GM12874 (cell line): Measurements from ENCODE around the gene PLEKHG2.
A peak's percentile ranks its signal among the peaks of the same experiment; 100 is the strongest.

Experiments
- TF ChIP-seq, protein P1 (sequence below): IDR thresholded peaks from 2 replicates; pipeline ENCODE4 v1.5.1; 2011; ENCODE audit warnings: low read depth, mild to moderate bottlenecking, control low read depth, low read length, moderate library complexity; ENCODE audit not compliant: insufficient read depth

The PLEKHG2 gene

DNA sequence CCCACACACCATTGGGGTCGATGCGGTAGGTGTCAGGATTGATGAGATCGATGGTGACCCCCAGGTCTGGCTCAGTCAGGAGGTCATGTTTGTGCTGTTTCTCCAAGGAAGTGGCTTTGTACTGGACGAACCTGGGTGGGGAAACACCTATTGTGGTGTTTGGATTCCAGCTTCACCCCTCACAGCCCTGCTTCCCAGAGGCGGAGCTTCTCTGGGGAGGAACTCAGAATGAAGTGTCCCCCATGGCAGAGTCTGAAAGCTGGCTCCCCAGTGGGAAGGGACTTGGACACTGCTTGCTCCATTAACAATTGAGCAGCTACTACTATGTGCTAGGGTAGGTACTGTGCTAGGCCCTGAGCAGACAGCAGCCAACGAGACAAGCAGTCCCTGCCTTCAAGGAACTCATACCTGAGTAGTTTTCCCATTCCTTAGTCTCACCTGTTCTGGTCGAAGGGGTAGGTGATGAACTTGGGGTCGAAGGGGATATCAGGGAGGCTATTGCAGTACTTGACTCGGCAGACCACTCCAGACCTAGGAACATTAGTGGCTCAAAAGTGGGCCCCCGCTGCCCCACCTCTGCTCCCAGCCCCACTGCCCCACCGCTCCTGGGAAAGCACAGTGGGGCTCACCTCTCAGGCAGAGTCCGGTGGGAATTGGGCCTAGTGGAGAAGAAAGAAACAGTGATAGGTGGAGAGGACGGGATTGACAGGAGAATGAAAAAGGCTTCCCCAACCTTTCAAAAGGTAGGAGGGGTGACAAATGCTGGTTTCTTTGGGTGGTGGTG, 22.6 kb upstream of the PLEKHG2 start:
- TF ChIP-seq, protein P1, sequence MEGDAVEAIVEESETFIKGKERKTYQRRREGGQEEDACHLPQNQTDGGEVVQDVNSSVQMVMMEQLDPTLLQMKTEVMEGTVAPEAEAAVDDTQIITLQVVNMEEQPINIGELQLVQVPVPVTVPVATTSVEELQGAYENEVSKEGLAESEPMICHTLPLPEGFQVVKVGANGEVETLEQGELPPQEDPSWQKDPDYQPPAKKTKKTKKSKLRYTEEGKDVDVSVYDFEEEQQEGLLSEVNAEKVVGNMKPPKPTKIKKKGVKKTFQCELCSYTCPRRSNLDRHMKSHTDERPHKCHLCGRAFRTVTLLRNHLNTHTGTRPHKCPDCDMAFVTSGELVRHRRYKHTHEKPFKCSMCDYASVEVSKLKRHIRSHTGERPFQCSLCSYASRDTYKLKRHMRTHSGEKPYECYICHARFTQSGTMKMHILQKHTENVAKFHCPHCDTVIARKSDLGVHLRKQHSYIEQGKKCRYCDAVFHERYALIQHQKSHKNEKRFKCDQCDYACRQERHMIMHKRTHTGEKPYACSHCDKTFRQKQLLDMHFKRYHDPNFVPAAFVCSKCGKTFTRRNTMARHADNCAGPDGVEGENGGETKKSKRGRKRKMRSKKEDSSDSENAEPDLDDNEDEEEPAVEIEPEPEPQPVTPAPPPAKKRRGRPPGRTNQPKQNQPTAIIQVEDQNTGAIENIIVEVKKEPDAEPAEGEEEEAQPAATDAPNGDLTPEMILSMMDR, result no peak

DNA sequence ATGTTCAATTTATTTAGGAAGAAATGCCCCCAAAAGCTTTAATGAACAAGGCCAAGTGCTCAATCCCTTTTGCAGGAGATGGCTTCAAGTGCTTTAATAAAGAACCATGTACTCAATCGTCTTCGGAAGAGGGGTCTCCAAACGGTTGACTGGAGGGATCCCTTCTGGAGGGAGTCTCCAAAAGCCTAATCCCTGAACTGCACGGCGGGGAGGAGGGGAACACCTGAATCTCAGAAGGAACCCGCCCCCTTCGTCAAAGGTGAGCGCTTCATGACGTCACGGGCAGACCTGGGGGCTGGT, 22.1 kb upstream of the PLEKHG2 start:
- TF ChIP-seq, protein P1, result no peak

DNA sequence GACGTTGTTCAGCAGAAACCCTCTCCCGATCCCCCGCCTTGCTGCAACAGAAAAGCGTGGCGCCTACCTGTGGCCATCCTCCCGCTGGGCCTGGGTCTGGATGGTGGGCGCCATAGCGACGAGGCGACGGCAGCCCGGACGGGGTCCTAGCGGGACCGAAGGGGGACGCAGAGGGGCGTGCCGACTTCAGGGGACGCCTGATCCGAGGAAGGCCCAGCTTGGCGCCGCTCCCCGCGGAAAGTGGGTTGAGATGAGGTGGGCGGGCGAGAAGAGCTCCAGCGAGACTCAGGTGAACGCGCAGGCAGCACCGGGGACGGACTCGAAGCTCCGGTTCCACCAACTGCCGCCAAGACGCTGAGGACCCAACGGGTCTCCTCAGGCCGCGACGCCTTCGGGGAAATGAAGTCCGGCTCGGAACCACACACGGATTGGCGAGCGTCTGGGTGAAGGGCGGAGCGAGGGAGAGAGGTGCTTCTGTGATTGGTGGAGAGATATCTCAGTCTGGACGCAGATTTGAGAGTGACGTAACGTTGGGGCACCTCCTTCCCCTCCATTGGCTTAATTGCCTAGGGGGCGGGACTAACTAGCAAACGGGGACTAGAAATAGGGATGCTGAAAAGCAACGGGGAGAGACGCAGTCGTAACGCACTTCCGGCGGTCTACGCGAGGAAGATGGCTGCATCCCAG, 21.6 kb upstream of the PLEKHG2 start, which contains the start of the genes MED29 and PAF1:
Gene MED29, plus strand, starts transcription at position 628 of the 687 bp plus-strand sequence. Its CDS starts 45 bp downstream, at position 673.
Gene PAF1, minus strand, starts transcription at position 356 of the 687 bp plus-strand sequence. Its CDS starts 242 bp downstream, at position 114.
- TF ChIP-seq, protein P1, result no peak

DNA sequence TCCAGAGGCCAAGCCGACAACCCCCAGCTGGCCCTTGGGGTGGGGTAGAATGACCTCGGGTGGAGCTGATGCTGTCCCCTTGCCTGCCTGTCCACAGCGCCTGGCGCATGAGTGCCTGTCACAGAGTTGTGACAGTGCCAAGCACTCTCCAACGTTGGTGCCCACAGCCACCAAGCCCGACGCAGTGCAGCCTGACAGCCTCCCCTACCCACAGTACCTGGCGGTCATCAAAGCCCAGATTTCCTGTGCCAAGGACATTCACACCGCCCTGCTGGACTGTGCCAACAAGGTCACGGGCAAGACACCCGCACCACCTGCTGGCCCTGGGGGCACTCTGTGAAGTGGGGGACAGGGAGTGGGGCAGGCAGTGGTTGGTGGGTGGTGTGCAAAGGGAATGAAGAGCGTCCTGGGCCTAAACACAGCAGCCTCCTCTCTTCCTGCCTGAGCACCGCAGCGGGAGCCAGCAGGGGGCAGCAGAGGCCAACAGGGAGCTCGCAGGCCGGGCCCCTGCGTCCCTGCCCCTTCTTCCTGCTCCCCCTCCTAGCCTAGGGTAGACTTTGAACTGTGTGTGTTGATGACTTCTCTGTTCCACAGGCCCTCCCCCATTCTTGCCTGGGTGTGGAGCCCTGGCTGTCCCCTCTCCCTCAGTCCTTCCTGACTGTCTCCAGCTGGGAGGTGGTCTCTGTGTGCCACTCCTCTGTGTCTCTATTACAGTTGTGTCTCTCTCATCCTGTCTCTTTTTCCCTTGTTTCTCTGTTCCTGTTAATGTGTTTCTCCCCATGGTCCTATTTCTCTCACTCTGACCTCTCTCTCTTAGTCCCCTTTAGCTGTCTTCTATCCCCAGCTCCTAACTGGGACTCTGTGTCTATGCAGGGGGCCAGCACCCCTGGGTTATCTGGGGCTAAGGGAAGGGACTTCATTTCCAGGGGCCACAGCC, 14.8 kb upstream of the PLEKHG2 start:
- TF ChIP-seq, protein P1, result peak; percentile 98

DNA sequence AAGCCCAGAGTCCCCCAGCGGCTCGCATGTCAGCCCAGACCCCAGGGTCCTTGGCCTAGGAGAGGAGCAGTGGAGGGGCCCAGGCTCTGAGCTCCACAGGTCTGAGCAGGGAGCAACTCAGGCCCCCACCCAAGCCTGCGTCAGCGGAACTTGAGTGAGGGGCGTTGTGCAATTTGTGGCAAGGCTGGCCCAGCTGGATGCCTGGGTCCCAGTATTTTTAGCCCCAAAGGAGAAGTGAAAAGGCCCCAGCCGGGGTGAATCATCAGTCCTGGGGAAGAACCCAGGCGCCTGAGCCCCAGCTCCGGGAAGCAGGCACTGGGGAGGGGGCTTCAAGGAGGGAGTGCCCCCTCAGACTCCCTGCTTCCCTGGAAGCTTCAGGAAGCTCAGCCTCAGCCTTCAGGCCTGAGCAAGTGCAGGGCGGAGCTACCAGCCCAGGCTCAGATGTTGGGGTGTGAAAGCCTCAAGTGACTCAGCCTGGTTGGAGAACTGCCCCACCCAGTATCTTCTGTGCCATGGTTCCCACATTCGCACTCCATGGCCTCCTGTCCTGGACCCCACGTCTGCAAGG, 14.1 kb upstream of the PLEKHG2 start:
- TF ChIP-seq, protein P1, result no peak

DNA sequence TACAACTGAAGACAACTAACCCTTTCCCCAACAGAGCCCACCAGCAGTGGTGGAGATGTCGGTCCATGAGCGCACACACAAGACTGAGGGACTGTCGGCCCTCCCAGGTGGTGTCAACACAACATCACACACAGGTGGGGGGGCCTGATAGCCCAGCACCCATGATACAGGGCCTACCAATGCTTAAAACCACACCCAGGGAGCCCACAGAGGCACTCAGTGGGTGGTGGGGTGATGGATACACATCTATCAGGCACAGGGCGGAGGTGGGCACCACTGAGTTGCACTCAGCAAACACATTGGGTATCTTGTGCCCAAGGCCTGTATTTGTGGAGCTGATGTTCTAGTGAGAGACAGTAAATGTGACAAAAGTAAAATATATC, 12.8 kb upstream of the PLEKHG2 start:
- TF ChIP-seq, protein P1, result no peak
